HUDEP-2 (cell line): ENCODE data around the gene PRRX2.
"Not testable (repeated sequence)": the region's sequence is repeated elsewhere in the genome, so short reads cannot be mapped to it uniquely, and the experiment has no call there.

ENCODE experiments used
- DNase-seq, 76 experiments: peaks; one replicate each; lab custom pipeline; 2025; ENCODE audit not compliant: unreplicated experiment in 76 of 76; lab: John Stamatoyannopoulos, UW

PRRX2 gene

GRCh38 chr9:129724456-129725190 is 59.2 kb downstream of the PRRX2 start:
- DNase-seq, result no peak

GRCh38 chr9:129725795-129726251 is 60.4 kb downstream of the PRRX2 start:
- DNase-seq, result no peak

GRCh38 chr9:129726322-129727160 is 61.1 kb downstream of the PRRX2 start:
- DNase-seq, result peak in 59 of 76 experiments; percentile 4 to 77 (median 44)

- no peak for DNase-seq
Measured at GRCh38 chr9:129728744-129729143, 63.3 kb downstream of the PRRX2 start.

GRCh38 chr9:129731477-129732085 is 66.1 kb downstream of the PRRX2 start:
- peak in 1 of 76 experiments; percentile 6 for DNase-seq

GRCh38 chr9:129732100-129732499 is 66.7 kb downstream of the PRRX2 start:
- DNase-seq, result no peak

GRCh38 chr9:129732946-129733631 is 67.6 kb downstream of the PRRX2 start:
- no peak for DNase-seq

GRCh38 chr9:129733632-129733953 is 68.1 kb downstream of the PRRX2 start:
- no peak for DNase-seq

GRCh38 chr9:129735546-129735945 is 70.1 kb downstream of the PRRX2 start:
- DNase-seq, result peak in 46 of 76 experiments; percentile 6 to 80 (median 38)

GRCh38 chr9:129736334-129736733 is 70.9 kb downstream of the PRRX2 start:
- DNase-seq, result peak in 38 of 76 experiments; percentile 5 to 68 (median 32)

GRCh38 chr9:129737479-129738274 is 72.2 kb downstream of the PRRX2 start:
- peak in 73 of 76 experiments; percentile 32 to 99 (median 78) for DNase-seq

GRCh38 chr9:129739432-129739831 is 74.0 kb downstream of the PRRX2 start:
- no peak for DNase-seq

GRCh38 chr9:129740174-129740573 is 74.7 kb downstream of the PRRX2 start:
- no peak for DNase-seq

GRCh38 chr9:129740666-129741464 is 75.4 kb downstream of the PRRX2 start:
- no peak for DNase-seq

GRCh38 chr9:129745200-129745599 is 79.8 kb downstream of the PRRX2 start:
- DNase-seq, result no peak

- DNase-seq, result no peak
Measured at GRCh38 chr9:129746092-129746777, 80.8 kb downstream of the PRRX2 start.

- no peak for DNase-seq
Measured at GRCh38 chr9:129748249-129748648, 82.8 kb downstream of the PRRX2 start.

- DNase-seq, result not testable (repeated sequence)
Measured at GRCh38 chr9:129749052-129749451, 83.6 kb downstream of the PRRX2 start.

- DNase-seq, result no peak
Measured at GRCh38 chr9:129749575-129749974, 84.1 kb downstream of the PRRX2 start.
